Measurements from ENCODE around the gene ARHGEF10L. TPM values are rescaled to one million over a fixed set of nuclear protein-coding genes. Genes with fewer than 3 reads are reported as not detected.

ARHGEF10L gene
- total RNA-seq, 3 donors from 2014 or later (not counting 1 experiment from before 2014, with no cell fraction given) = 0.70 to 1.7 (median 0.94) TPM

GRCh38 chr1:17671741-17672140 is 132.2 kb downstream of the ARHGEF10L start:
- WGBS (ENCODE audit: insufficient coverage) = 54% methylated on average over 10 of the region's 10 CpGs

GRCh38 chr1:17672226-17672625 is 132.7 kb downstream of the ARHGEF10L start:
- ATAC-seq = no peak
- no peak for DNase-seq
- no peak overlapping the region for H3K4me3 ChIP-seq (ENCODE audit: low read length)
- intact Hi-C loops (cut with micrococcal nuclease) = no loop called here
- no peak overlapping the region for H3K27ac Mint-ChIP-seq
- no peaks in the 10 kb centered on the region for H3K4me1 ChIP-seq (ENCODE audit: control insufficient read depth, insufficient read depth, low read length)
- H3K4me1 Mint-ChIP-seq = peaks cover under 1 to 11% of the 10 kb centered on the region in 2 donors
- H3K36me3 Mint-ChIP-seq = no peaks in the 10 kb centered on the region
- H3K27me3 Mint-ChIP-seq (ENCODE audit: low read depth in 2 of 2) = no peaks in the 10 kb centered on the region
- H3K9me3 Mint-ChIP-seq = no peaks in the 10 kb centered on the region
- no peaks in the 10 kb centered on the region for H3K9me3 ChIP-seq (ENCODE audit: control insufficient read depth, insufficient read depth, low read length)
- TF ChIP-seq CTCF (IDR thresholded peaks at IDR 0.05) = no peak
- no peak overlapping the region for H3K4me3 Mint-ChIP-seq
- no peaks in the 10 kb centered on the region for H3K36me3 ChIP-seq (ENCODE audit: control insufficient read depth, insufficient read depth, low read length)
- no peaks in the 10 kb centered on the region for H3K27me3 ChIP-seq (ENCODE audit: control insufficient read depth, insufficient read depth, low read length)
- H3K27ac ChIP-seq (ENCODE audit: low read length) = no peak overlapping the region
- WGBS (ENCODE audit: insufficient coverage) = 77% methylated on average over 12 of the region's 12 CpGs

More at GRCh38 chr1:17671741-17672140, 132.2 kb downstream of the ARHGEF10L start:
- DNase-seq = no peak
- Mint-ChIP-seq H3K36me3 (no peaks in the 10 kb centered on the region), H3K27me3 (ENCODE audit: low read depth in 2 of 2) (no peaks in the 10 kb centered on the region), H3K9me3 (no peaks in the 10 kb centered on the region), H3K4me1 (peaks cover 0 to 6% of the 10 kb centered on the region in 2 donors), H3K4me3 (no peak overlapping the region), H3K27ac (no peak overlapping the region)
- Histone ChIP-seq H3K27ac (ENCODE audit: low read length) (no peak overlapping the region), H3K27me3 (ENCODE audit: control insufficient read depth, insufficient read depth, low read length) (no peaks in the 10 kb centered on the region), H3K9me3 (ENCODE audit: control insufficient read depth, insufficient read depth, low read length) (no peaks in the 10 kb centered on the region), H3K4me3 (ENCODE audit: low read length) (no peak overlapping the region), H3K4me1 (ENCODE audit: control insufficient read depth, insufficient read depth, low read length) (no peaks in the 10 kb centered on the region), H3K36me3 (ENCODE audit: control insufficient read depth, insufficient read depth, low read length) (no peaks in the 10 kb centered on the region)
- ATAC-seq = no peak
- intact Hi-C loops (cut with micrococcal nuclease) = no loop called here
- TF ChIP-seq CTCF (IDR thresholded peaks at IDR 0.05) = no peak

GRCh38 chr1:17673329-17674072 is 134.0 kb downstream of the ARHGEF10L start:
- Histone ChIP-seq H3K27ac (ENCODE audit: low read length) (no peak overlapping the region), H3K27me3 (ENCODE audit: control insufficient read depth, insufficient read depth, low read length) (no peaks in the 10 kb centered on the region), H3K4me1 (ENCODE audit: control insufficient read depth, insufficient read depth, low read length) (no peaks in the 10 kb centered on the region), H3K36me3 (ENCODE audit: control insufficient read depth, insufficient read depth, low read length) (no peaks in the 10 kb centered on the region), H3K4me3 (ENCODE audit: low read length) (no peak overlapping the region), H3K9me3 (ENCODE audit: control insufficient read depth, insufficient read depth, low read length) (no peaks in the 10 kb centered on the region)
- WGBS (ENCODE audit: insufficient coverage) = 67% methylated on average over 13 of the region's 13 CpGs
- Mint-ChIP-seq H3K4me3 (no peak overlapping the region), H3K36me3 (no peaks in the 10 kb centered on the region), H3K27ac (no peak overlapping the region), H3K9me3 (no peaks in the 10 kb centered on the region), H3K4me1 (peaks cover 9 to 14% of the 10 kb centered on the region in 2 donors), H3K27me3 (ENCODE audit: low read depth in 2 of 2) (no peaks in the 10 kb centered on the region)
- ATAC-seq (no peak), DNase-seq (no peak)
- intact Hi-C loops (cut with micrococcal nuclease) = no loop called here
- no peak for TF ChIP-seq CTCF (IDR thresholded peaks at IDR 0.05)
